ENCODE results near the gene KRT23.
A peak's percentile ranks its signal among the peaks of the same experiment; 100 is the strongest.
"Not testable (repeated sequence)": the region's sequence is repeated elsewhere in the genome, so short reads cannot be mapped to it uniquely, and the experiment has no call there.

Gene KRT23

DNA sequence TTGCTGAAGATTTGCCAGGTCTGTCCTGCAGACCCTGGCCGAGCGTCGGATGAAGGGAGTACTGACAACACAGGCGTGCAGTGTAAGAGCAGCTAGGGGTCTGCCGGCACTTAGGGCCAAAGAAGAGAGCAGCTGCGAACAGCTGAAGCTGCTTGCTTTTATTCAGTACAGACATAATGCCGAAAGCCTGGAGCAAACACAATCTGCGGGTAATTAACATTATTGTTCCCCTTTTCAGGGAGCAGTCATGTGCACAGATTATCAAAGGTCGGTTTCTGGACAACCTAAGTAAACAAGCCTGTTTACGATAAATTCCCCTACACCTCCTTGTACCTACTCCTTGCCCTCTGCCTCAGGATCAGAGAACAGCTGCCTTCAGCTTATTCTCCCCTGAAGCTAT is 12.0 kb upstream of the KRT23 start:
- no peak for DNase-seq

DNA sequence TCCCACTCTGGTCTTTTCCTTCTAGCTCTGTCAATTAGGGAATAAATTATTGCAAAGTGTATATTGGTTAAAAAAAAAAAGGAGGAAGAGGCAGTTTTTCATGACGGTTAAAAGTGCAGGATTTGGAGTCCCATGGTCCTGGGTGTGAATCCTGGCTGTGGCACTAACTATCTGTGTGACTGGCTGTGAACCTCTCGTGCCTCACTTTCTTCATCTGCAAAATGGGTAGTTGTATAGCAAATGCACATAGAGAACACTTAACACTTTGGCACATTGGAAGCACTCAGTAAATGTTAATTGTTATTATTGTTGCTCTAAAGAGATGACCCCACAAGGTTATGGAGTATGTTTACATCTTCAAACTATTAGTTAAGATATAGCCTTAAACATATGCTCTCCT is 10.5 kb upstream of the KRT23 start:
- no peak for DNase-seq

DNA sequence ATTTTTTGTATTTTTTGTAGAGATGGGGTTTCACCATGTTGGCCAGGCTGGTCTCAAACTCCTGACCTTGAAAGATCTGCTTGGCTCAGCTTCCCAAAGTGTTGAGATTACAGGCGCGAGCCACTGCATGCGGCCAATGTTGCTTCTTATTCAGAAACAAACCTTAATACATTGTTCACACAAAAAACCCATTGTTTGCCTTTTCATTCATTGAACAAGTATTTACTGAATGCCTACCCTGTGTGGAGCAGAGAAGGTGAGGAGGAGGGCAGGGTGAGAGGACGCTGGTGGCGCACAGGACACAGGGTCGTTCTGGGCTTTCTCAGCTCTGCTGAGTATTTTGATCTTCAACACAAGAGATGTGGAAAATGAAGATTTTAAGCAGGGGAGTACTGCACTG is 8.0 kb upstream of the KRT23 start:
- no peak for DNase-seq

DNA sequence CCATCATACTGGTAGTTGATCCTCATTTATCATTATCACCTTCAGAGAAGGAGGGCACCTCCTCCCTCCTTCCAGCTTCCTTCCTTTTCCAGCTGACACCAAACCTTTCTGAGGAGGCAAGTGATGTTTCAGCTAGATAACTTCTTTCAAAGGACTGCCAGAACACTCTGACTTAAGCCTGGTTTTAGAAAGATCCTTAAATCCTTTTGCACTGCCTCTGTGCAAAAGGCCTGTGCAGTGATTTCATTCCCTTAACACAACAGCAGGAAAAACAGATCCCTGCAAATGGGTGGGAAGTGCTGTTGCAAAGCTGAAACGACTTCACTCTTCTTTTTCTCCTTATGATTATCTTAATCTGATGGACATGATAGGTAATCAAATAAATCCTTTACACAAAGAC is 7.1 kb upstream of the KRT23 start:
- DNase-seq = no peak

DNA sequence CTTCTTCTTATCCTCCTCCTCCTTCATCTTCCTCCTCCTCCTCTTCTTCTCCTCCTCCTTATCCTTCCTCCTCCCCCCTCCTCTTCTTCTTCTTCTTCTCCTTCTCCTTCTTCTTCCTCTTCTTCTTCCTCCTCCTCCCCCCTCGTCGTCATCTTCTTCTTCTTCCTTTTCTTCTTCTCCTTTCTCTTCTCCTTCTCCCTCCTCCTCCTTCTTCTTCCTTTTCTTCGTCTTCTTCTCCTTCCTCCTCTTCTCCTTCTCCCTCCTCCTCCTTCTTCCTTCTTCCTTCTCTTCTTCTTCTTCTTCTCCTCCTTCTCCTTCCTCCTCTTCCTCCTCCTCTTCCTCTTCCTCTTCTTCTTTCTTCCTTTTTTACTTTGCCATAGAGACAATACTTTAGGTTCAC is 5.1 kb upstream of the KRT23 start:
- no peak for DNase-seq

DNA sequence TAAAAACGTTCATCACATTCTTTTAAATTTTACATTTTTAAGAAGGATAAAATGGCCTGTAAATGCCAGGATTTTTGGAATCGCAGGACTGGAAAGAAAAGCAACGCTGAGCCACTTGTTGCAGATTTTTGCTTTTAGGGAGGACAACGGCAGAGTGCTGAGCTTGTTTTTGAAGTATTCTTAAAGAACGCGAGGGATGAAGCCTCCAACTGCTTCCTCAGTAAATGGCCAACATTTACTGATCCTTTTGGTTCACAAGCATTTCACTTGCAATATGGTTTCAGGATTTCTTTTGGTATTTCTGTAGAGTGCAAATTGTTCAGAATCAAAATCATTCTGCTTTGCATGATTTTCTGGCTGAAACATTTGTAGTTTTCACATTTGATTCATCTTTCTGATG is 2.8 kb upstream of the KRT23 start:
- DNase-seq = no peak

DNA sequence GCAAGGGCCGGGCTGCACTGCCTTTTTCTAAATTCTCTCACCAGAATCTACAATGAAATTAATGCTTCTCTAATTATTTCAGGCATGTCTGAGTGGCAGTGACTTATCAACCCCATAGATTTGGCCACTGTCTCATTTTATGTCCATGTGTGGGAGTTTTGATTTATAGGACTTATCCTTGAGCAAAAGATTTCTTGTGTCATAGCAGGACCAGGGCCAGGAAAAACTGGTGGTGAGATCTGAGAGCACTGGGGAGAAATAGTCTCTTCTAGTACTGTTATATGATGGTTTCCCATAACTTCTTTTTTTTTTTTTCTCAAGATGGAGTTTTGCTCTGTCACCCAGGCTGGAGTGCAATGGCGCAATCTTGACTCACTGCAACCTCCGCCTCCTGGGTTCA is 1.5 kb upstream of the KRT23 start:
- DNase-seq = no peak

DNA sequence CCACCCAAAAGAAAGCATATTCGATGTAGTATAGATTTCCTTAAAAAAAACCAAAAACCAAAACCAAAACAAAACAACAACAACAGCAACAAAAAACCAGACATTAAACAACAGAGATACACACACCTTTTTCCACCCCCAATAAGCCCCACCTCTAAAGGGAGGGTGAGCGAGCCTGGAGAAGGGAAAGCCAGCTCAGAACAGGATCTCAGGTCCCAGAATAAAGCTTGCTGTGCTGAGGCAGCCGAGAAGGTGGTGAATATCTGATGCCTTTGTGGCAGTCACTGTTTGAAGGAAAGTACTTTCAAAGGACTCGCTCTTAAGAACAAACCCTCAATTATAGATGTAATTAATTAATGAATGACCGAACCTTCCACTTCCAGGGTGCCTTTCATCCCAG is 470 bp downstream of the KRT23 start:
- DNase-seq = no peak

DNA sequence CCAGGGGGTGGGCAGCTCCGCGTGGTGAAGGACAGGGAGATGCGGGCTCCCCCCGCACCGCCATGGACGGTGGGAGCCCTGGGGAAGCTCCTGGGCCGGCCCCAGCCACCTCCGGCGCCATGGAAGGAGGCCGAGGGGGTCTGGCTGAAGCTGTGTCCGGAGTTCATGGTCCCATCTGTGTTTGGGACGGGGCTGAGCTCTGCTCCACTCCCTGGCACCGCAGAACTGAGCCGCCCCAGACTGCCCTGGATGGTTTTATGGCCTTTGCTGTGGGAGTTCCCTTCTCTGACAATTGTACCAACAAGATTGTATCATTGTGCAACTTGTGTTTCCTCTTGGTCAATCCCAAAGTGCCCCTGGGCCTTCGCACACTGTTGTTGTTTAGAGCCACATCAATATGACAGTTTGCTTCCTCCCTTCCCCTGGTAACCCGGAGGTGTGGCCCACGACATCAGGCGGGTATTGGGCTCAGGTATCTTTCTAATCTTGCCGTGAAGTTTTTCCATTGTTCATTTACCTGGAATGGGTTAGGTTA is 942 bp downstream of the KRT23 start:
- DNase-seq = no peak

DNA sequence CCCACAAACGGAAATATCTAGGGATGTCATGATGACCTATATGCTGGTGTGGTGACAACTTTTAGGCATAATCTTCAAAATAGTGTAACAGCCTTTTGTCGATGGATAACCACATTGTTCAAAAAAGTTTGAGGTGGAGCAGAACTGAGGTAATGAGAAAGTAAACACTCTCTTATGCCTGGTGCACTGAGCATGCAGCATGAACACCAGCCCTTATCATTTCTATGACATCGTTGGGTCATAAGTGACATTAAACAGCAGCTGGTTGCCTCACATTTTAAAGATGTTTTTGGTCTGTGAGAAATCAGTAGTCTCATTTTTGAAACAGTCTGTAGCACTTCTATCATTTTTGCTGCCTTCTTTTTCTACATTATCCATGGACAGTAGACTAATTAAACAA is 1.8 kb downstream of the KRT23 start:
- no peak for DNase-seq

DNA sequence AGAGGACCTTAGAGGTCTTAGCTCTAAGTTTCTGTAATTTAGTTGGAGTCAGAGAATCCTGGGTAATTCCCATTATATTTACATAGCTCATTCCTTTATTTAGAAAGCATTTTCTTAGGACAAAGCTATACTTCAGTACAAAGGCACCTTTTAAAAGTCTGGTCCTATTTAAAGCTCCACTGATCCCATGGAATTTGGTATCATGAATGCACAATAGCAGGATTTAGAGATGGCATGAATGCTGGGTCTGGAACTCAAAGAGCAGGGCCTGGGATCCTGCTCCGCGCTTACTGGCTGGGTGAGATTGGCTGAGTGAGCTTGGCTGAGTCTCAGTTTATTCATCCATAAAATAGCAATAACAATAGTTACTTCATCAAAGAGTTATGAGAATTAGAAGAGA is 4.8 kb downstream of the KRT23 start:
- DNase-seq = no peak

DNA sequence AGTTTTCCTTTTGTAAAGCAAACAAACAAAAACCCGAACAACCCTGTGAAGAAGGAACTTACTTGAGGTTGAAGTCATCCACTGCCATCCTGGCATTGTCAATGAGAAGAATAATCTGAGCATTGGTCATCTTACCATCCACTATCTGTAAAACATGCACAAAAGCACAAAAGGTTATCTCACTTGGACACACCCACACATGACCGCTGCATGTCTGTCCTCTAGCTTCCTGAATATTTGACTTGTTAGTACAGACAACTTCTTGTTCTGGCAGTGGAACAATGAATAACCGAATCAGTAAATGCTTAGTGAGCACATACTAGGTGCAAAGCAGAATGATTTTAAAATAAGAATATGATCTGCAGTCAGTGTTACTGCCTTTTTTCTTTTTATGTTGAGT is 6.1 kb downstream of the KRT23 start:
- no peak for DNase-seq

DNA sequence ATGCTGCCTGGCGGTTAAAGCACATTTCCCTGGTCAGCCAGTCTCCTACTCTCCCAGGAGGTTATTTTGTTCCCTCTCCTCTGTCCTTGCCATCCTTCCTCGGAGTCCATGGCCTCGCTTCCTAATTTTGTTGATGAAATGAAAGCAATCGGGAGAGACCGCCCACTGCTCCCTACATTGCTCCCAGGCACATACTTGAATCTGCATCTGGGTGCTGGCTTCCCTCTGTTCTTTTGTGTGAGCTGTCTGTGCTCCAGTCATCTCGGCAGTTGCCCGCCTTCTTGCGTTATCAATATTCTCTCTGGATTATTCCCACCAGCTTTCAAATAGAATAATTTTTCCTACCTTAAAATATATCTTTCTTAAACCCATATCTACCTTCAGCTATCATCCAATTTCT is 11.1 kb downstream of the KRT23 start:
- no peak for DNase-seq

DNA sequence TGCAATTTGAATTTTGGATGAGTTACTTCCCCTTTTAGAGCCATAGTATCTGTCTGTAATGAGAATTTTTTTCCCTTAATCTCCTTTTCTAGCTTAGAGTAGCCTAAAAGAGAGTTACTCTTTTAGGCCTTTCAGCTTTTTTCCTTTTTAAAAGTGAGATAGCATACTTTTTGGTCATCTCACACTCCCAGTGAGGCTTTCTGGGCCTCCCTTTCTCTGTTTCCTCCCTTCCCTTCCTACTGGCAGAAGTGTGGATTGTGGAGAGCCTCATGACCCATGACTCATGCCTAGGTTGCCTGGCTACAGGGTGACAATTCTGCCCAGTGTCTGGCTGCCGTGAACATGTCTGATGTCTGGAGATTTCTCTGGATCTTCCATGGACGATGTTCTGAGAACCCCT is 15.2 kb downstream of the KRT23 start:
- DNase-seq = no peak

DNA sequence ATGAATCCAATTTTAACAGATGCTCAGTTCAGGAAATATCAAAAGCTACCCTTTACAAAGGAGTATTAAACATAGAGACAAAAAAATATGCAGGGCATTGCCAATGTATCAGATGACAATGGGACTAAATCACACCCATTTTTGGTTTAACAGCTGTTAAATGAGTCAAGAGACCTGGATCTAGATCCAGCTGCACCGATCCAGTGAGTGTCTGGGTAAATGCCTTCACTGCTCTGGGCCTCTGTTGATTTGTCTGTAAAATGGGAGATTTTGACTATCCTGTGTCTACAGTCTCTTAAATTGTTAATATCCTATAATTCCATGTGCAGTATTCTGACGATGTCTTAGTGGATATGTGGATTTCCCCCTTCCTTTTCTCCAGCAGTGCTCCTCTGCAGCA is 16.4 kb downstream of the KRT23 start:
- no peak for DNase-seq

DNA sequence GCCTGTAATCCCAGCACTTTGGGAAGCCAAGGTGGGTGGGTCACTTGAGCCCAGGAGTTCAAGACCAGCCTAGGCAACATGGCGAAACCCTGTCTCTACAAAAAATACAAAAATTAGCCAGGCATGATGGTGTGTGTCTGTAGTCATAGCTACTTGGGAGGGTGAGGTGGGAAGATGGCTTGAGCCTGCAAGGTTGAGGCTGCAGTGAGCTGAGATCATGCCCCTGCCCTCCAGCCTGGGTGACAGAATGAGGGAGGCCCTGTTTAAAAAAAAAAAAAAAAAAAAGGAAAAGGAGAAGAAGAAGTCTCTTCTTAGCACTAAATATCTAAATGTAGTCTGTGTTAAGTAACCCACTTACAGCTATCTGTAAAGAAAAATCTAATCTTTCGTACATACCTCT is 20.3 kb downstream of the KRT23 start:
- DNase-seq = not testable (repeated sequence)

DNA sequence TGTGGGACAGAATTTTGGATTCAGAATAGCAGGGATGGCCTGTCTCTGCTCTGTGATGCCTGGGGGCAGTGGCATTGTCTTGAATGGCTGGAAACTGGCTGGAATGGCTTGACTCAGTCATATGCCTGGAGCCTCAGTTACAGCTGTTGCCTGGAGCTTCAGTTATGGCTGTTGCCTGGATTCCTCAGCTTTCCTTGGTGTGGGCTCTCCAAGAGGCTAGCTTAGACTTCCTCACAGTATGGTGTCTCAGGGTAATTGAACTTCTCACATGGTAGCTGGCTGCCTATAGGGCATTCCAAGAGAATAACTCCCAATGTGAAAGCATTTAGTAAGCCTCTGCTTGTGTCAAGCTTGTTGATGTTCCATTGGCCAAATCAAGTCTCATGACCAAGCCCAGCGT is 21.1 kb downstream of the KRT23 start:
- DNase-seq = no peak

DNA sequence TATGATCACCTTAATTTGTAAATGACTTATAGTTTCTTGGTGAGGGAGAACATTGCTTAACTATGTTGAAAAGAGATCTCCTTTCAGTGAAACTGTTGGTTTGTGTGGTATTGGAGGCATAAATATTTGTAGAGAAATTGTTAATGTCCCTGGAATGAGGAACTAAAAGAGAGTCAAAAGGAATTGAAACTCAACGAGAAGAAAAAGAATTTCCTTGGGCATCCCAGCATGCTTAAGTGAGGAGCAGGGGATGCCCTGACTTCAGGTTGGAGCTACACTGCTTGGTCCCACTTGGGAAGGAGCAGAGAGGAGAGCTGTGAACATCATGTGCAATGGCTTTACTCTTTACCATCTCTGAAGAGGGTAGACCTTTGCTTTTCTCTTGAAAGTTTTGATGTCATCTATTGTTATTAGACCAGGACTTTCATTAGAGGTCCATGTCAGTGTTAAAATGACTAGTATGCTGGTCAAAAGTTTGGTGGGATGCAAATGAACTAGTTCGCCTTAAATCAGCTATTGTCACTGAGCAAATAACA is 21.7 kb downstream of the KRT23 start:
- DNase-seq = no peak

DNA sequence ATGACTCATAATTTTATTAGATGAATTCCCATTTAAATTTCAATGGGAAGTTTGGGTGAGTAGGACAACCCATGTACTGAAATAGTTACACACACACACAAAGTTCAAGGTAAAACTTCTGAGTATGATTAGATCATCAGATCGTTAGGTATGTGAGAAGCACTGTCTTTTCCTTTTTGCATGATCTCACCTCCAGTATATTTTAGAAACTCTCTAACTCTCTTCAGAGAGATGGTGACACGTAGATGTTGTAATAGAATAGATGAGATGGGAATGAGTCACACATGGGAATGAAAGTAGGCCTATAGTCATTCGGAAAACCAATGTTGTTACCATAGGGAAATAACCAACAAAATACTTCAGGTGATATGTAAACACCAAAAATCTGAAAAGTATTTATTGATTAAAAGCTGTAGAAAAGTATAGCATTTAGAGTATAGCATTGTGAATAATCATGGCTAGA is 22.2 kb downstream of the KRT23 start:
- DNase-seq = no peak

DNA sequence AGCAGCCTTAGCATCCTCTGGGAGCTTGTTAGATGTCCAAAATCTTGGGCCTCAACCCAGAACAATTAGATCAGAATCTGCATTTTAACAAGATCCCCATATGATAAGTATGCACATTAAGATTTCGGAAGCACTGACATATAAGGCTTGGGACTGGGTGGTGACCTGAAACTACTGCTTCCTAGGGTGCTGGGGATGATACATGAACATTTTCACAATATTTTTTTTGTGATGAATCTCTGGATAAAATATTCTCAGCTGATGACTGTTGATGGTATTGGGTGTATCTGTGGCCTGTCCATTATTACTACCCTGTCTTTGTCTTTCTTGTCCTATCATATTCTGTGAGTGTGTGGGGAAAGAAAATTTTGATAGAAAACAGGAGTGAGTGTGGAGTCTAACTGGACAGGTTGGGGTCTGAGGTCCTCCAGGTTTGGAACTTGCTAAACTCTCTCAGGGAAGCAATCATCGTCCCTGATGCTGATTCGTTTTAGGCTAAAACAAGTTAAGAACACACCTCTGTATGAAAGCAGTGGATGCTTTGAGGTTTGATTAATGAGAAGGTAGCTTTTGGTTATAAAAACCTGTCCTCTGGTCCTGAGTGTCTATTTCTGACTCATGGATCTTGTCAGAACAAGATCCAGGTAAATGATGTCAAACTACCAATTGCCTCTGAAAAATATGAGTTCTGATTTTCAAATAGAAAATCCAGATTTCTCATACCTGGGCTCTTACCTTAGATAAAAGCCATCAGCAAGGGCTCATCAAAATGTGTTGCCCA is 23.2 kb downstream of the KRT23 start:
- DNase-seq = no peak

DNA sequence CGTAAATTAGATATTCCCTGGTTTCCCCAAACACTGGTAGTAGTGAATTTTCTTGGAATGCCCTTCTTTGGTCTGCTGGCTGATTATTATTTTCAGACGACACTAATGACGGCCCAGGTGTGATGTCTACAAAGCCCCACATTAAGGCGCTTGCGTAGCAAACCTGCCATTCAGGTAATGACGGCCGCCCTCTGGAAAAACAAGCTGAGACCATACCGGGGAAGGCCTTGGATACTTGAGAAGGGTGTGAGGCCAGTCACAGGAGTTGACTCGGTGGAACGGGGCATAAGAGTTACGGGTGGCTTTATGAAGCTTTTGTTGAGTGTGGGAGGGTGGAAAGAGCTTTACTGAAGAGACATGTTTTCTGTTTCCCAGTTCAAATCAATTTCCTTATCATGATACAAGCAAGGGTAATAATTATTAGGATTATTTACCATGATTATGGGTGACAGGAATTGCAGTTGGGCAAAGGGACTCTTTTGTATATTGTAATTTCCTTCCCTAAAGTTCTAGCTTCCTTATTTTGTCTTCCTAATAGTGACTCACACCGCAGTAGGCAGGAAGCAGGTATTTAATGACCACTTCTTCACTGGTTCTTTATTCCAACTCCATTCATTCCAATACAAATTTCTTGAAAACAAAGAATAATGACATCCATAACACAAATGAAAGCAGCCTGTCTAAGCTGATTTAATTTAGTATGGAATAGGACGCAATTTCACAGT is 24.8 kb downstream of the KRT23 start:
- no peak for DNase-seq

DNA sequence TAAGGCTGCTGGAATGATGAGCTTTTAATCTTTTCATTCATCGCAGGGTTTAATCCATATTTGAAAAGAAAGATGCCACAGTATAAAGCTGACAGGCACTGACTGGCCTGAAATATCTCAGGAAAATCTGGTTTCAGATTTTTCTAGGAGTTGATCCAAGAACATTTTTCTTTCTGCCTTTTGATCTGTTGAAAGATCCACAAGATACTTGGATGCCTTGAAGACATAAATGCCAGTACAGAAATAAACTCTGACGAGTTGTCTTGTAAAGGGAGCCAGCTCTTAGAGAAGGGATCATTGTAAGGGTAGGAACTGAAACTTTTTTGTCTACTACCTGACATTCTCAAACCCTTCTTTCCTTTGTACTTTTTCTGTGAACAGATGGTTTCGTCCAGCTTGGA is 27.0 kb downstream of the KRT23 start:
- no peak for DNase-seq

DNA sequence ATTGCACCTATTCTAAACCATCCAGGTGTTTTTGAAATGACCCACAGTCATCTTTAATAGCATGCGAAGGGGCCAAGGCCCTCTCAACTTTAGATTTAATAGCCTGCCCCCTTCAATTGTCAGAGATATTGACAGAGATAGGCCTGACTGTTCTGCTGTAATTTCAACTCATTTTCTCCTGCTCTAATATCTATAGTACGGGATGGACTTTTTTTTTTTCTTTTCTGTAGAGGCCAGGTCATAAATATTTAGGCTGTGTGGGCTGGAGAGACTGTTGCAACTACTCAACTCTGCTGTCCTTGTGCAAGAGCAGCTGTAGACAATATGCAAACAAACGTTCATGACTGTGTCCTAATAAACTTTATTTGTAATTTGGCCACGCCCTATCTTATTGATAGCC is 27.7 kb downstream of the KRT23 start:
- DNase-seq = no peak

DNA sequence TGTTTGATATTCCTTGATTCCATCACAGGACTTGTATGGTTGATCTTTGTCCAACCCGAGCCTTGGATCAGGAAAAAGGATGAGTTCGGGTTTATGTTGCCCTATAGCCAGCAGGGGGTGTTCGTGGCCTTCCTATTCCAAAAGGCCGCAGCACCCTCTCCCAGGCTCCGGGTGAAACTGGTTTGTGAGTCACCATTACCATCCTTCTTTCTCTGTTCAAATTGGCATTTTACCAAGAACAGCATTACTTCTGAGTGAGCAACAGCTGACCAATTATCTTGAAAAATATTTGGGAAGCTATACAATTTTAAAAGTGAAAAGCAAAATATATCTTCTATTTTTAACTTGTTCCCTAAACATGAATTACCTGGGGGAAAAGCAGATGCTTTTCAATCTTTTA is 28.1 kb downstream of the KRT23 start:
- peak; percentile 54 for DNase-seq
